Thymus (tissue), 11 donors: ENCODE data around the gene PSORS1C2. TPM values are rescaled to one million over a fixed set of nuclear protein-coding genes. Genes with fewer than 3 reads are reported as not detected.

ENCODE experiments used
- DNase-seq, 9 donors: peaks; one replicate each; pipeline ENCODE4 v3.0.0-alpha.2; 2013; ENCODE audit warnings: low spot score in 9 of 9, low read depth in 6 of 9, missing footprints in 1 of 9
- H3K27ac ChIP-seq, 2 donors: one replicate each; pipeline ENCODE4 v1.5.1; 2013; ENCODE audit warnings: control low read depth in 1 of 2, low read depth in 1 of 2, low read length in 1 of 2, mild to moderate bottlenecking in 1 of 2, moderate library complexity in 1 of 2
- H3K27me3 ChIP-seq, 2 donors: one replicate each; pipeline ENCODE4 v1.5.1; 2013; ENCODE audit warnings: low read length in 1 of 2; ENCODE audit not compliant: control insufficient read depth in 2 of 2, insufficient read depth in 1 of 2
- H3K36me3 ChIP-seq, 2 donors: one replicate each; pipeline ENCODE4 v1.5.1; 2013; ENCODE audit warnings: low read length in 1 of 2, mild to moderate bottlenecking in 1 of 2, moderate library complexity in 1 of 2; ENCODE audit not compliant: control insufficient read depth in 2 of 2, insufficient read depth in 2 of 2
- H3K4me1 ChIP-seq, 2 donors: one replicate each; pipeline ENCODE4 v1.5.1; 2013; ENCODE audit warnings: low read length in 2 of 2; ENCODE audit not compliant: control insufficient read depth in 2 of 2, insufficient read depth in 2 of 2
- H3K4me3 ChIP-seq, 2 donors: one replicate each; pipeline ENCODE4 v1.5.1; 2013; ENCODE audit warnings: low read length in 2 of 2, control low read depth in 1 of 2, mild to moderate bottlenecking in 1 of 2
- H3K9me3 ChIP-seq, 2 donors: one replicate each; pipeline ENCODE4 v1.5.1; 2013; ENCODE audit warnings: low read length in 1 of 2, mild to moderate bottlenecking in 1 of 2; ENCODE audit not compliant: control insufficient read depth in 2 of 2, insufficient read depth in 1 of 2
- WGBS: extraction: QIAGEN DNeasy Blood & Tissue Kit; methylation state at CpG from one replicate; pipeline ENCODE4 v1.1.7; 2013; 5-methylcytosine and 5-hydroxymethylcytosine counted together
- polyA plus RNA-seq: library from polyadenylated mRNA; stranded (reverse); fragments of 200-250 nt; gene quantifications from one replicate; pipeline ENCODE4 v1.2.3, GENCODE V29; 2013
- total RNA-seq: library from RNA; stranded (reverse); fragments of 120-200 nt; gene quantifications from one replicate; pipeline ENCODE4 v1.2.4, GENCODE V29; 2013
- donor health status: healthy.

Gene PSORS1C2
- total and polyA plus RNA-seq, 2 donors, result 16.4 TPM; not detected in 1

DNA sequence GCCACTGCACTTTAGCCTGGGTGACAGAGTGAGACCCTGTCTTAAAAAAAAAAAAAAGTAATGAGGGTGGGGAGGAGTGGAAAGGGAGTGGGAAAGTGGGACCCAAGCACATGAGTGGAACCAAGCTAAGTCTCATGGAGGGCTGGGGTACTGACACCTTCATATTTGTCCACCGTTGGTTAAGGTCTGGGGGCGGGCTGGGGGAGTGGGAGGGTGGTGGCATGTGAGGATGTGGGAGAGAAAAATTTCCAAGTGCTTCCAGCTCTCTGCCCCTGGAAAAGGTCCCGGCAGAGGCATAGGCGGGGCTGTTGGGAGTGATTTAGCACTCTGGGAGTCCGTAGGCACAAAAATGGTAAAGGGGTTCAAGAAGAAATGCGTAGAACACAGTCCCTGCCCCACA is 6.1 kb downstream of the PSORS1C2 start:
- WGBS, result 95% methylated on average over 6 of the region's 6 CpGs

DNA sequence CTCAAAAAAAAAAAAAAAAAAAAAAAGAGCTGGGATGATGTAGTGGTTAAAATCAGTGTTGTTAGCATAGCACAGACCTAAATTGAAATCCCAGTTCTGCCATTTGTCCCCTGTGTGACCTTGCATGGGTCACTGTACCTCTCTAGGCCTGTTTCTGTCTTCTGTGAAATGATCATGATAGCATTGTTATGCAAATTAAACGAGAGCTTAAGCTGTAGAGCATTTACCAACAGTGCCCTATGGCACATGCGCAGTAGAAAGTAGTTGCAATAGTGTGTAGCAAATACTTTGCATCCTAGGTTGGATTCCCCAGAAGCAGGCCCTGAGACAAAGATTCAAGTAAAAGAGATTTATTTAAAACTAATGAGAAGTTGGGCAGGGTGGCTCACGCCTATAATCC is 7.3 kb downstream of the PSORS1C2 start:
- H3K4me3 ChIP-seq, result no peak overlapping the region
- DNase-seq, result no peak
- no peaks in the 10 kb centered on the region for H3K4me1 ChIP-seq
- H3K27me3 ChIP-seq, result peaks cover 0 to 6% of the 10 kb centered on the region in 2 donors
- WGBS, result 95% methylated on average over 3 of the region's 3 CpGs
- H3K36me3 ChIP-seq, result no peaks in the 10 kb centered on the region
- no peak overlapping the region for H3K27ac ChIP-seq
- H3K9me3 ChIP-seq, result no peaks in the 10 kb centered on the region

More for the DNA sequence above, 6.1 kb downstream of the PSORS1C2 start:
- Histone ChIP-seq H3K4me1 (peaks cover 4% of the 10 kb centered on the region in 2 donors), H3K27ac (no peak overlapping the region), H3K4me3 (no peak overlapping the region), H3K36me3 (no peaks in the 10 kb centered on the region), H3K27me3 (peaks cover 0 to 8% of the 10 kb centered on the region in 2 donors), H3K9me3 (no peaks in the 10 kb centered on the region)
- no peak for DNase-seq

DNA sequence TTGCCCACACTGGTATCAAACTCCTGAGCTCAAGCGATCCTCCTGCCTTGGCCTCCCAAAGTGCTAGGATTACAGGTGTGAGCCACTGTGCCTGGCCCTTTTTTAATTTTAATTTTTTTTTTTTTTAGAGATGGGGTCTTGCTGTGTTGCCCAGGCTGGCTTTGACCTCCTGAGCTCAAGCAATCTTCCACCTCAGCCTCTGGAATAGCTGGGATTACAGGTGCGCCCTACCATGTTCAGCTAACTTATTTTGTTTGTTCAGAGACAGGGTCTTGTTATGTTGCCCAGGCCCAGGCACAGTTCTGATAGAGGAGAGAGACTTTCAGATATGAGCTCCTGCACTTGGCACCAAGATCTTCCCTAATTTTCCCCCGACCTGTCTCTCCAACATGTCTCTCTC is 8.1 kb downstream of the PSORS1C2 start:
- Histone ChIP-seq H3K36me3 (no peaks in the 10 kb centered on the region), H3K9me3 (no peaks in the 10 kb centered on the region), H3K27ac (no peak overlapping the region), H3K27me3 (peaks cover 0 to 6% of the 10 kb centered on the region in 2 donors), H3K4me1 (peaks cover 0 to 2% of the 10 kb centered on the region in 2 donors), H3K4me3 (no peak overlapping the region)
- 98% methylated on average over 3 of the region's 3 CpGs for WGBS
- DNase-seq, result no peak

DNA sequence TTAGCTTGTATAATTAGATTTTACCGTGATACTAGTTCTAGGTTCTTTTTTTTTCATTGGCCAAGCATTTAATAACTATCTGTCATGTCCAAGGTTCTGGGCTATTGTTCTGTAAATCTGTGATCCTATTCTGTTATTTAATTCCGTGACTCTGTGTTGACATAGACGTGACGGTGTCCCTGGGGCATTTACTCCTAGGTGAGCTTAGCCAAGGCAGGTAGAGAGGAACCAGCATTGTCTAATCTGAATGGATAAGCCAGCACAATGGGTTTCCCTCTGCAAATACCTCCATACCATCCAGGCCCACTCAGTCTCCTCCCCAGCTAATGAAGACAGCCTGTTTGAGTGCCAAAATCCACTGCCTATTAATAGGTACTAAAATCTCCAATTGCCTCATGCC is 9.7 kb downstream of the PSORS1C2 start:
- Histone ChIP-seq H3K4me3 (no peak overlapping the region), H3K27ac (no peak overlapping the region), H3K36me3 (no peaks in the 10 kb centered on the region), H3K27me3 (peaks cover 0 to 6% of the 10 kb centered on the region in 2 donors), H3K9me3 (no peaks in the 10 kb centered on the region), H3K4me1 (peaks cover 0 to 7% of the 10 kb centered on the region in 2 donors)
- no peak for DNase-seq
- WGBS, result 95% methylated on average over 4 of the region's 4 CpGs

DNA sequence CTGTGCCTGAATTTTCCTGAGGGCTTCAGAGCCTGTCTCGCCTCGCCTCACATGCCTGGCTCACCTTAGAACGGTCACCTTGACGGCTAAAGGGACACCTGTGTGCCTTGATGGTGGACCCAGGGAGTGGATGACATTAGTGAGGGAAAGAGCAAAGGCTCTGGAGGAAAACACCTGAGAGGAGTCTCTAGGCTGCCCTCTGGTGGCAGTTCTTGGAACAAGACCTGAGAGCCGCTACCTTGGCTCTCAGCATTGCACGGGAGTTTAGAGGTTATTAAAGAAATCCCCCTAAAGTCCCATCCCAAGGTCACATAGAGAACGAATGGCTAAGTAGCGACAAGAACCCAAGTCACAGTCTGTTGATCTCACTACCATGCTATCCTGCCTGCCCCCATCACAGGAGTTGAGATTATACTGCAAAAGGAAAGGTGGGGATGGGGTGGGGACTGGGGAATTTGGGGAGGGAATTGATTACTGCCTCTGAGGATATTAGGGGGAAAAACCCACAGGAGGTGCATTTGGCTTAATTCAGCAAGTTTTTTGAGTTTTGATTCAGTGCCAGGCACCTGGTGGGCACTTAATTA is 10.7 kb downstream of the PSORS1C2 start:
- Histone ChIP-seq H3K4me3 (no peak overlapping the region), H3K4me1 (peaks cover 0 to 7% of the 10 kb centered on the region in 2 donors), H3K9me3 (no peaks in the 10 kb centered on the region), H3K27me3 (peaks cover 0 to 6% of the 10 kb centered on the region in 2 donors), H3K36me3 (no peaks in the 10 kb centered on the region), H3K27ac (no peak overlapping the region)
- WGBS, result 15% methylated on average over 8 of the region's 8 CpGs
- DNase-seq, result peak; percentile 33 to 78 (median 54)

DNA sequence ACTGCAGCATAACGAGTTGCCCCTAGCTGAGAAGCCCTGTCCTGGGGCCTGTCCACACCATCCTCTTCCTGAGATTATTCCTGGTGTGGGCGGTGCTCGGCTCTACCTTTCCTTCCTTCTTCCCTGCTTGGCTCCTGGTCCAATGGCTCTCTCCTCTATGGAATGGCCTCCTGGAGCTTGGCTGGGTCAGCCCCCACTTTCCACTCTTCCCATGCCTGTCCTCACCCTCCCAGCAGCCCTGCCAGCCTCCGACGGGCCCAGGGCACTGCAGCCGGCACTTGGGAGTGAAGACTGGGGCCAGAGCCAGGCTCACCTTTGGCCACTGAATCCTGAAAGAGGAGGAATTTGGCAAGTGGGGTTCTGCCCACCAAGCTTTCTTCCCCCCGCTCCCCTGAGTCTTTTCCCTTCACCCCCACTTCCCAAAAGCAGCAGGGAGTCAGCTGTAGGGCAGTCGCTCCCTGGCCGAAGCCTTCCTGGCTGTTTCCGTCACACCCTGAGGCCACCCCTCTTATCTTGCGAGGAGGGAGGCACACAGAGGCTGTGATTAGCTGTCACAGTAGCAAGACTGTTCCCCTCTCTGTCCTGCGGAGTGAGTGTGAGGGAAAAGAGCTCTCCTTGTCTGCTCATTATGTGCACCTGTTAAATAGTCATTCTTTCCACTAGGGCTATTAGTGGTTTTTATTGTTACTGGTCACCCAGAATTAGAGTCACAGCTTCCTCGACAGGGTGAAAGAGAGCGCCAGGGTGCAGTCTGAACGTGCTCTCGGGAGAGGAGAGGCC is 12.3 kb downstream of the PSORS1C2 start:
- no peak overlapping the region for H3K27ac ChIP-seq
- H3K4me3 ChIP-seq, result no peak overlapping the region
- H3K27me3 ChIP-seq, result peaks cover 0 to 6% of the 10 kb centered on the region in 2 donors
- H3K36me3 ChIP-seq, result no peaks in the 10 kb centered on the region
- 92% methylated on average over 16 of the region's 16 CpGs for WGBS
- DNase-seq, result no peak
- H3K9me3 ChIP-seq, result no peaks in the 10 kb centered on the region
- H3K4me1 ChIP-seq, result peaks cover 0 to 7% of the 10 kb centered on the region in 2 donors

DNA sequence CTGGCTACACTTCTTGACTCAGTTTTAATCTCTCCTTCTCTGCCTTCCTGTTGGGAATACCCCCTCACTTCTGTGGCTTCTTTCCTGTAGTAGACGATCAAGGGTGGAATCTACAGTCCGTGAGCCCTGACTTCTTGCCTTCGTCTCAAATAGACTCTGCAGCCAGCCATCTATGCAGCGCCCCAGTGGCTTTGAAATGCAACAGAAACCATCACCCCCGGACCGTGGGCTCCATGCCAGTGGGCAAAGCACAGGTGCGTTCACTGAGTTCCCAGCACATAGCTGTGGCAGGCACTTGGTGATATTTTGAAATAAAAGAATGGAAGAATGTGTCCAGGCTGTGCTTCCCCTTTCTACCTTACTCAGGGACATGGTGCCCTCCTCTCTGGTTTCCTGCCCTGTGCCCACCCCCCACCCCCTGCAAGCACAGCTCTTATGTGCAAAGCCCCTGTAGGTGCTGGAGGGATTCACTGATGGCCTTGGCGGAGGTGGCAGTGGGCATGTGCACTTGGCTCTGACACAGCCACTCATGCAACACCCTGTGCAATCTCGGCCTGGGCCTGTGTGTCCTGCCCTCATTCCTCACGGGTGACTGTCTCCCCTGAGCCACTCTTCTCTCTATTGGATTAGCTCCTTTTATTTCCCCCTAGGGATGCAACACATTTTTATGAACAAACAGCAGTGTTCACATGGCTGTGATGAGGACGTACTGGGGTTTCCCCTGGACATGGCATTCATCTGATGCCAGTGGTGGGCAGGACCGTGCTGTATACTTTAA is 13.1 kb downstream of the PSORS1C2 start:
- Histone ChIP-seq H3K36me3 (no peaks in the 10 kb centered on the region), H3K27ac (no peak overlapping the region), H3K9me3 (no peaks in the 10 kb centered on the region), H3K4me1 (peaks cover 0 to 7% of the 10 kb centered on the region in 2 donors), H3K27me3 (peaks cover 0 to 6% of the 10 kb centered on the region in 2 donors), H3K4me3 (no peak overlapping the region)
- 66% methylated on average over 12 of the region's 12 CpGs for WGBS
- no peak for DNase-seq

DNA sequence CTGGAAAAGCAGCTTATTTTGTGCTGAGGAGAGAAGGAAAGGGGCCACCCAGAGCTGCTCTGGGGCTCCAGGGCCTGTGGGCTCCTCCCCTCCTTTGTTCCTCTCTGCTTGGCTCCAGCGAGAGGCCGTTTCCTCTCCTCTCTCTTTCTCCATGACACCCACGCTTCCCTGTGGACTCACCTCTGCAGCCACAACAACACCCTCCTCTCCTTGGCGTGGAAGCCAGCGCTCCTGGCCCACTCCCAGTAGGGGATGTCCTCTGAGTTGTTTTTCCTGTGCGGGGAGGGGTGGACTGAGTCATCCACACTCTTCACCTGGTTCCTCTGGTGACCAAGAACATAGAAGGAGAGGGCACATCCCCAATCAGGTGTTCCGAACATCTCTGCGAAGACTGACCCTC is 13.7 kb downstream of the PSORS1C2 start:
- no peaks in the 10 kb centered on the region for H3K36me3 ChIP-seq
- H3K9me3 ChIP-seq, result no peaks in the 10 kb centered on the region
- peaks cover 0 to 7% of the 10 kb centered on the region in 2 donors for H3K4me1 ChIP-seq
- no peak overlapping the region for H3K27ac ChIP-seq
- WGBS, result 83% methylated on average over 8 of the region's 8 CpGs
- DNase-seq, result no peak
- peaks cover 0 to 8% of the 10 kb centered on the region in 2 donors for H3K27me3 ChIP-seq
- no peak overlapping the region for H3K4me3 ChIP-seq
